ENCODE measurements around the gene MAP3K14.

Gene MAP3K14

GRCh38 chr17:45339646-45340605 lies 23.1 kb upstream of the MAP3K14 start:
- no peak for DNase-seq (ENCODE audit: low read depth)
- no peak overlapping the region for H3K4me3 ChIP-seq (ENCODE audit: low read depth, low read length)

- no peak overlapping the region for H3K4me3 ChIP-seq (ENCODE audit: low read depth, low read length)
- DNase-seq (ENCODE audit: low read depth): no peak
Observed at GRCh38 chr17:45338996-45339535, 22.2 kb upstream of the MAP3K14 start.

- no peak for DNase-seq (ENCODE audit: low read depth)
- H3K4me3 ChIP-seq (ENCODE audit: low read depth, low read length): no peak overlapping the region
Observed at GRCh38 chr17:45338023-45338781, 21.4 kb upstream of the MAP3K14 start.

- no peak overlapping the region for H3K4me3 ChIP-seq (ENCODE audit: low read depth, low read length)
- DNase-seq (ENCODE audit: low read depth): no peak
Observed at GRCh38 chr17:45336390-45337182, 19.8 kb upstream of the MAP3K14 start.

GRCh38 chr17:45335721-45336120 lies 18.9 kb upstream of the MAP3K14 start:
- no peak for DNase-seq (ENCODE audit: low read depth)
- H3K4me3 ChIP-seq (ENCODE audit: low read depth, low read length): no peak overlapping the region

GRCh38 chr17:45334701-45335677 lies 18.2 kb upstream of the MAP3K14 start:
- DNase-seq (ENCODE audit: low read depth): no peak
- H3K4me3 ChIP-seq (ENCODE audit: low read depth, low read length): no peak overlapping the region

GRCh38 chr17:45334231-45334630 lies 17.4 kb upstream of the MAP3K14 start:
- no peak overlapping the region for H3K4me3 ChIP-seq (ENCODE audit: low read depth, low read length)
- DNase-seq (ENCODE audit: low read depth): no peak

- DNase-seq (ENCODE audit: low read depth): no peak
- H3K4me3 ChIP-seq (ENCODE audit: low read depth, low read length): no peak overlapping the region
Observed at GRCh38 chr17:45333702-45334092, 16.9 kb upstream of the MAP3K14 start.

- no peak overlapping the region for H3K4me3 ChIP-seq (ENCODE audit: low read depth, low read length)
- DNase-seq (ENCODE audit: low read depth): no peak
Observed at GRCh38 chr17:45332989-45333701, 16.3 kb upstream of the MAP3K14 start.

- no peak overlapping the region for H3K4me3 ChIP-seq (ENCODE audit: low read depth, low read length)
- no peak for DNase-seq (ENCODE audit: low read depth)
Observed at GRCh38 chr17:45332505-45332904, 15.7 kb upstream of the MAP3K14 start.

- no peak overlapping the region for H3K4me3 ChIP-seq (ENCODE audit: low read depth, low read length)
- no peak for DNase-seq (ENCODE audit: low read depth)
Observed at GRCh38 chr17:45326626-45327025, 9.8 kb upstream of the MAP3K14 start.

- no peak overlapping the region for H3K4me3 ChIP-seq (ENCODE audit: low read depth, low read length)
- DNase-seq (ENCODE audit: low read depth): no peak
Observed at GRCh38 chr17:45325810-45326209, 9.0 kb upstream of the MAP3K14 start.

- no peak overlapping the region for H3K4me3 ChIP-seq (ENCODE audit: low read depth, low read length)
- no peak for DNase-seq (ENCODE audit: low read depth)
Observed at GRCh38 chr17:45324336-45324735, 7.5 kb upstream of the MAP3K14 start.

- H3K4me3 ChIP-seq (ENCODE audit: low read depth, low read length): no peak overlapping the region
- DNase-seq (ENCODE audit: low read depth): no peak
Observed at GRCh38 chr17:45322168-45322567, 5.3 kb upstream of the MAP3K14 start.

GRCh38 chr17:45320931-45321461 lies 4.2 kb upstream of the MAP3K14 start:
- DNase-seq (ENCODE audit: low read depth): peak; percentile 93
- no peak overlapping the region for H3K4me3 ChIP-seq (ENCODE audit: low read depth, low read length)

GRCh38 chr17:45320349-45320930 lies 3.6 kb upstream of the MAP3K14 start:
- H3K4me3 ChIP-seq (ENCODE audit: low read depth, low read length): no peak overlapping the region
- no peak for DNase-seq (ENCODE audit: low read depth)

- no peak overlapping the region for H3K4me3 ChIP-seq (ENCODE audit: low read depth, low read length)
- DNase-seq (ENCODE audit: low read depth): no peak
Observed at GRCh38 chr17:45319239-45319703, 2.5 kb upstream of the MAP3K14 start.
